GM18873 (cell line): Measurements from ENCODE around the gene IGLL5.

Experiments
- ATAC-seq: cut with Tn5 transposase; IDR thresholded peaks from one replicate; pipeline ENCODE4 v1.9.1; 2021; ENCODE audit warnings: mild to moderate bottlenecking, moderate library complexity, moderate number of reproducible peaks; ENCODE audit not compliant: unreplicated experiment, low FRiP score

IGLL5 gene

GRCh38 chr22:22883090-22883727, 4.4 kb upstream of the IGLL5 start:
- no peak for ATAC-seq

- ATAC-seq, result no peak
Observed at GRCh38 chr22:22884010-22884887, 3.4 kb upstream of the IGLL5 start.

GRCh38 chr22:22884888-22885840, 2.5 kb upstream of the IGLL5 start:
- ATAC-seq, result no peak

- ATAC-seq, result no peak
Observed at GRCh38 chr22:22886546-22886945, 1.1 kb upstream of the IGLL5 start.

- no peak for ATAC-seq
Observed at GRCh38 chr22:22888571-22889353, 1.1 kb downstream of the IGLL5 start.

GRCh38 chr22:22890085-22890484, 2.5 kb downstream of the IGLL5 start:
- ATAC-seq, result no peak

GRCh38 chr22:22891139-22891621, 3.6 kb downstream of the IGLL5 start:
- ATAC-seq, result no peak

- ATAC-seq, result no peak
Observed at GRCh38 chr22:22892096-22893052, 4.8 kb downstream of the IGLL5 start.

GRCh38 chr22:22893077-22893805, 5.6 kb downstream of the IGLL5 start:
- no peak for ATAC-seq

- no peak for ATAC-seq
Observed at GRCh38 chr22:22893891-22894739, 6.5 kb downstream of the IGLL5 start.

GRCh38 chr22:22894740-22895731, 7.4 kb downstream of the IGLL5 start:
- ATAC-seq, result no peak

GRCh38 chr22:22895776-22896445, 8.3 kb downstream of the IGLL5 start:
- ATAC-seq, result no peak

GRCh38 chr22:22896601-22897000, 9.0 kb downstream of the IGLL5 start:
- ATAC-seq, result no peak

GRCh38 chr22:22897091-22897490, 9.5 kb downstream of the IGLL5 start:
- ATAC-seq, result no peak

- ATAC-seq, result no peak
Observed at GRCh38 chr22:22897947-22898346, 10.3 kb downstream of the IGLL5 start.
